Stimulated activated CD4-positive, alpha-beta T cell treated with anti-CD3 and anti-CD28 coated beads, Interleukin-1b, Interleukin-23, amount 100 ng/mL, for 1 hour (primary cell): ENCODE data around the gene TRAM2.

ENCODE experiments used
- DNase-seq, 2 donors: peaks; one replicate each; pipeline ENCODE4 v3.0.0-alpha.2; 2020; ENCODE audit warnings: low read depth in 2 of 2

Gene TRAM2

GRCh38 chr6:52530351-52530750, 46.5 kb downstream of the TRAM2 start:
- no peak for DNase-seq

- no peak for DNase-seq
These were observed 47.5 kb downstream of the TRAM2 start for GRCh38 chr6:52529311-52529710.

- no peak for DNase-seq
These were observed 49.4 kb downstream of the TRAM2 start for GRCh38 chr6:52527436-52527835.

GRCh38 chr6:52526634-52527033, 50.2 kb downstream of the TRAM2 start:
- no peak for DNase-seq

GRCh38 chr6:52524918-52525317, 51.9 kb downstream of the TRAM2 start:
- DNase-seq, result no peak

GRCh38 chr6:52523378-52524142, 53.3 kb downstream of the TRAM2 start:
- DNase-seq, result no peak

- no peak for DNase-seq
These were observed 54.2 kb downstream of the TRAM2 start for GRCh38 chr6:52522655-52523054.

GRCh38 chr6:52522151-52522626, 54.7 kb downstream of the TRAM2 start:
- DNase-seq, result no peak

- no peak for DNase-seq
These were observed 57.2 kb downstream of the TRAM2 start for GRCh38 chr6:52519618-52520017.

GRCh38 chr6:52518279-52518945, 58.4 kb downstream of the TRAM2 start:
- no peak for DNase-seq

GRCh38 chr6:52517502-52518278, 59.2 kb downstream of the TRAM2 start:
- DNase-seq, result no peak

GRCh38 chr6:52516943-52517342, 59.9 kb downstream of the TRAM2 start:
- no peak for DNase-seq

GRCh38 chr6:52516269-52516668, 60.6 kb downstream of the TRAM2 start:
- no peak for DNase-seq

- DNase-seq, result no peak
These were observed 61.5 kb downstream of the TRAM2 start for GRCh38 chr6:52515219-52515960.

- DNase-seq, result no peak
These were observed 62.3 kb downstream of the TRAM2 start for GRCh38 chr6:52514514-52514913.

GRCh38 chr6:52513896-52514295, 63.0 kb downstream of the TRAM2 start:
- DNase-seq, result no peak

- no peak for DNase-seq
These were observed 63.4 kb downstream of the TRAM2 start for GRCh38 chr6:52513464-52513863.

GRCh38 chr6:52512199-52512598, 64.7 kb downstream of the TRAM2 start:
- no peak for DNase-seq

- DNase-seq, result no peak
These were observed 65.2 kb downstream of the TRAM2 start for GRCh38 chr6:52511572-52512151.

- DNase-seq, result no peak
These were observed 65.7 kb downstream of the TRAM2 start for GRCh38 chr6:52511163-52511562.

- no peak for DNase-seq
These were observed 66.7 kb downstream of the TRAM2 start for GRCh38 chr6:52510213-52510562.
